Upper lobe of left lung (tissue), 4 donors: ENCODE results near the gene PRAMEF12.

Experiments
- CTCF ChIP-seq, 6 experiments: fragments of 450-650 bp in 4 of 6; fragments of 200-600 bp in 2 of 6; sonication (generic) in 2 of 6; IDR thresholded peaks; one replicate each; pipeline ENCODE4 v1.5.1; 2016 to 2019; ENCODE audit warnings: antibody characterized with exemption in 6 of 6
- POLR2A ChIP-seq, 4 donors: fragments of 450-650 bp; IDR thresholded peaks; one replicate each; pipeline ENCODE4 v1.5.1; 2016 to 2017; ENCODE audit warnings: antibody characterized with exemption in 4 of 4, mild to moderate bottlenecking in 2 of 4

GRCh38 chr1:12738934-12739333 is 34.6 kb upstream of the PRAMEF12 start:
- TF ChIP-seq POLR2A (IDR thresholded peaks at IDR 0.05) (no peak), CTCF (IDR thresholded peaks at IDR 0.05) (no peak)
